Right renal pelvis (tissue), 4 donors: ENCODE measurements around the gene SNAP29. TPM values are rescaled to one million over a fixed set of nuclear protein-coding genes. Genes with fewer than 3 reads are reported as not detected.
"Not testable (repeated sequence)": the region's sequence is repeated elsewhere in the genome, so short reads cannot be mapped to it uniquely, and the experiment has no call there.

Experiments used
- DNase-seq, 4 donors: peaks; one replicate each; pipeline ENCODE4 v3.0.0-alpha.2; 2013; ENCODE audit warnings: low read depth in 4 of 4, low spot score in 3 of 4, missing footprints in 1 of 4
- polyA plus RNA-seq, 4 donors: library from polyadenylated mRNA; unstranded; fragments of 120-200 nt; gene quantifications; one replicate each; pipeline ENCODE4 v1.2.1, GENCODE V29; 2013; ENCODE audit not compliant: insufficient read length in 4 of 4

Gene SNAP29
- polyA plus RNA-seq, 4 donors: 28.1 to 33.3 (median 32.3) TPM

GRCh38 chr22:20890975-20891374 lies 32.2 kb downstream of the SNAP29 start:
- no peak for DNase-seq

GRCh38 chr22:20897737-20898136 lies 38.9 kb downstream of the SNAP29 start:
- not testable (repeated sequence) for DNase-seq

- no peak for DNase-seq
Observed at GRCh38 chr22:20899827-20900423, 41.1 kb downstream of the SNAP29 start.

GRCh38 chr22:20901093-20902033 lies 42.6 kb downstream of the SNAP29 start:
- DNase-seq: not testable (repeated sequence)

- DNase-seq: no peak
Observed at GRCh38 chr22:20903093-20903492, 44.3 kb downstream of the SNAP29 start.

GRCh38 chr22:20904008-20904979 lies 45.5 kb downstream of the SNAP29 start:
- no peak for DNase-seq

- no peak for DNase-seq
Observed at GRCh38 chr22:20904980-20905355, 46.2 kb downstream of the SNAP29 start.

- DNase-seq: no peak
Observed at GRCh38 chr22:20905415-20906386, 46.9 kb downstream of the SNAP29 start.

GRCh38 chr22:20906387-20906767 lies 47.6 kb downstream of the SNAP29 start:
- no peak for DNase-seq

- not testable (repeated sequence) for DNase-seq
Observed at GRCh38 chr22:20908717-20909116, 49.9 kb downstream of the SNAP29 start.

GRCh38 chr22:20909543-20910303 lies 50.9 kb downstream of the SNAP29 start:
- DNase-seq: no peak

- no peak for DNase-seq
Observed at GRCh38 chr22:20912494-20912893, 53.7 kb downstream of the SNAP29 start.

- peak; percentile 95 to 97 (median 96) for DNase-seq
Observed at GRCh38 chr22:20916916-20917810, 58.4 kb downstream of the SNAP29 start, which contains the start of gene CRKL. Gene CRKL (plus strand): TSS chr22:20917407. CDS start chr22:20917935, 528 bp downstream.

GRCh38 chr22:20918663-20919218 lies 59.9 kb downstream of the SNAP29 start:
- DNase-seq: no peak

- no peak for DNase-seq
Observed at GRCh38 chr22:20919718-20920117, 60.9 kb downstream of the SNAP29 start.

- DNase-seq: no peak
Observed at GRCh38 chr22:20920881-20921203, 62.0 kb downstream of the SNAP29 start.

- DNase-seq: no peak
Observed at GRCh38 chr22:20922141-20922751, 63.4 kb downstream of the SNAP29 start.
